Erythroblast (primary cell): Measurements from ENCODE around the gene HAPLN3.

Experiments used
- GATA1 ChIP-seq: IDR thresholded peaks from 2 replicates; pipeline ENCODE4 v1.6.1; 2011; ENCODE audit warnings: low read depth, mild to moderate bottlenecking, control low read depth, low read length, moderate library complexity
- POLR2A ChIP-seq: IDR thresholded peaks from 2 replicates; pipeline ENCODE4 v1.6.1; 2011; ENCODE audit warnings: mild to moderate bottlenecking, low read length

DNA sequence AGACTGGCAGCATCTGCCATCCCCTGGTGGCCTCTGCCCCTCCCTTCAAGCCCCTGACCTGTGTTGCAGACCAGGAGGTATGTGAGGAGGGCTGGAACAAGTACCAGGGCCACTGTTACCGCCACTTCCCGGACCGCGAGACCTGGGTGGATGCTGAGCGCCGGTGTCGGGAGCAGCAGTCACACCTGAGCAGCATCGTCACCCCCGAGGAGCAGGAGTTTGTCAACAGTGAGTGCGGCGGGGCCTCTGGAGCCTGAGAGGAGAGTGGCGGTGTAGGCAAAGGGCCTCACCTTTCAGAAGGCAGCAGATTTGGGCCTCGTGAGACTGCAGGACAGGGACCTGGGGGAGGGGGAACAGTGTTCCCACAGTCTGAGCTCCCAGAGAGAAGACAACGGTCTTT lies 24.0 kb downstream of the HAPLN3 start:
- no peak for TF ChIP-seq POLR2A
- no peak for TF ChIP-seq GATA1
